Measurements from ENCODE around the gene CAMSAP3. TPM values are rescaled to one million over a fixed set of nuclear protein-coding genes. Genes with fewer than 3 reads are reported as not detected.

The CAMSAP3 gene
- total RNA-seq, 1 donor from 2014 or later = 12.8 TPM

- H3K36me3 ChIP-seq = peaks cover 0 to 27% of the 10 kb centered on the region in 2 donors
- H3K27ac ChIP-seq = peak within 1 kb of the TSS; percentile 80
- peak; percentile 99 for DNase-seq (ENCODE audit: extremely low spot score in 2 of 2)
- no peaks in the 10 kb centered on the region for H3K27me3 ChIP-seq
- no peaks in the 10 kb centered on the region for H3K9me3 ChIP-seq
- intact Hi-C loops (cut with DNase I) = no loop called here
- TF ChIP-seq CTCF (IDR thresholded peaks at IDR 0.05) (no peak), POLR2A (IDR thresholded peaks at IDR 0.05) (peak in 1 of 2 donors; percentile 16), POLR2AphosphoS5 (IDR thresholded peaks at IDR 0.05; ENCODE audit: insufficient read depth in 1 of 2, low read depth in 1 of 2) (peak; percentile 91 to 100)
- peaks cover 40% of the 10 kb centered on the region for H3K4me1 ChIP-seq
- H3K4me3 ChIP-seq = peak within 1 kb of the TSS; percentile 78 to 90
Measured at GRCh38 chr19:7629347-7630054, 33.8 kb downstream of the CAMSAP3 start, which contains the start of the genes PET100 and XAB2. TSS of gene PET100 (plus strand) at chr19:7629793. CDS start at chr19:7629834, 41 bp downstream. TSS of gene XAB2 (minus strand) at chr19:7629545. CDS start at chr19:7629527, 18 bp downstream.

GRCh38 chr19:7631577-7631976 lies 35.9 kb downstream of the CAMSAP3 start:
- TF ChIP-seq POLR2A (IDR thresholded peaks at IDR 0.05) = no peak
- TF ChIP-seq CTCF (IDR thresholded peaks at IDR 0.05) = no peak
- TF ChIP-seq POLR2AphosphoS5 (IDR thresholded peaks at IDR 0.05; ENCODE audit: insufficient read depth in 1 of 2, low read depth in 1 of 2) = no peak
- no peak for DNase-seq (ENCODE audit: extremely low spot score in 2 of 2)
- Histone ChIP-seq H3K27me3 (no peaks in the 10 kb centered on the region), H3K4me1 (peaks cover 40% of the 10 kb centered on the region), H3K9me3 (no peaks in the 10 kb centered on the region), H3K36me3 (peaks cover 0 to 7% of the 10 kb centered on the region in 2 donors), H3K27ac (no peak overlapping the region), H3K4me3 (no peak overlapping the region)
- intact Hi-C loops (cut with DNase I) = no loop called here

GRCh38 chr19:7632340-7633203 lies 36.9 kb downstream of the CAMSAP3 start:
- Histone ChIP-seq H3K4me3 (no peak overlapping the region), H3K36me3 (no peaks in the 10 kb centered on the region), H3K9me3 (no peaks in the 10 kb centered on the region), H3K4me1 (peaks cover 35% of the 10 kb centered on the region), H3K27me3 (peaks cover 3% of the 10 kb centered on the region), H3K27ac (no peak overlapping the region)
- intact Hi-C loops (cut with DNase I) = no loop called here
- DNase-seq (ENCODE audit: extremely low spot score in 2 of 2) = no peak
- no peak for TF ChIP-seq CTCF (IDR thresholded peaks at IDR 0.05)
- no peak for TF ChIP-seq POLR2AphosphoS5 (IDR thresholded peaks at IDR 0.05; ENCODE audit: insufficient read depth in 1 of 2, low read depth in 1 of 2)
- no peak for TF ChIP-seq POLR2A (IDR thresholded peaks at IDR 0.05)

- peaks cover 8% of the 10 kb centered on the region for H3K27me3 ChIP-seq
- H3K4me3 ChIP-seq = no peak within 1 kb of the TSS
- H3K4me1 ChIP-seq = peaks cover 27% of the 10 kb centered on the region
- intact Hi-C loops (cut with DNase I) = no loop called here
- no peak within 1 kb of the TSS for H3K27ac ChIP-seq
- no peaks in the 10 kb centered on the region for H3K9me3 ChIP-seq
- no peak for TF ChIP-seq POLR2AphosphoS5 (IDR thresholded peaks at IDR 0.05; ENCODE audit: insufficient read depth in 1 of 2, low read depth in 1 of 2)
- TF ChIP-seq CTCF (IDR thresholded peaks at IDR 0.05) = no peak
- no peak for TF ChIP-seq POLR2A (IDR thresholded peaks at IDR 0.05)
- DNase-seq (ENCODE audit: extremely low spot score in 2 of 2) = no peak
- H3K36me3 ChIP-seq = no peaks in the 10 kb centered on the region
Measured at GRCh38 chr19:7633698-7634097, 38.0 kb downstream of the CAMSAP3 start, which contains the start of gene PCP2. TSS of gene PCP2 (minus strand) at chr19:7633719. CDS start at chr19:7633457, 262 bp downstream.
